Activated naive CD8-positive, alpha-beta T cell treated with anti-CD3 and anti-CD28 coated beads, Interleukin-2, amount 50 U/mL, for 24 hours (primary cell): ENCODE measurements around the gene LRMDA.

Source experiments
- ATAC-seq: fragments of 150-1000 bp; cut with Tn5 transposase; one replicate; pipeline ENCODE4 v1.10.0; 2021
- DNase-seq: peaks from one replicate; pipeline ENCODE4 v3.0.0; 2021
- H3K27ac Mint-ChIP-seq: one replicate; pipeline ENCODE4 v1.8.0; 2021; ENCODE audit warnings: mild to moderate bottlenecking, mixed read lengths
- H3K27me3 Mint-ChIP-seq: one replicate; pipeline ENCODE4 v1.8.0; 2021; ENCODE audit warnings: mixed read lengths
- H3K36me3 Mint-ChIP-seq: one replicate; pipeline ENCODE4 v1.8.0; 2021; ENCODE audit warnings: low read depth, mixed read lengths
- H3K4me1 Mint-ChIP-seq: one replicate; pipeline ENCODE4 v1.8.0; 2021; ENCODE audit warnings: mixed read lengths
- H3K4me3 Mint-ChIP-seq: one replicate; pipeline ENCODE4 v1.8.0; 2021; ENCODE audit warnings: mild to moderate bottlenecking, moderate library complexity, mixed read lengths
- H3K9me3 Mint-ChIP-seq: one replicate; pipeline ENCODE4 v1.8.0; 2021; ENCODE audit warnings: mixed read lengths

The LRMDA gene

GRCh38 chr10:76080991-76081390, 649.6 kb downstream of the LRMDA start:
- H3K9me3 Mint-ChIP-seq = no peaks in the 10 kb centered on the region
- ATAC-seq (no peak), DNase-seq (no peak)
- H3K27me3 Mint-ChIP-seq = no peaks in the 10 kb centered on the region
- H3K36me3 Mint-ChIP-seq = no peaks in the 10 kb centered on the region
- H3K27ac Mint-ChIP-seq = no peak overlapping the region
- H3K4me3 Mint-ChIP-seq = no peak overlapping the region
- no peaks in the 10 kb centered on the region for H3K4me1 Mint-ChIP-seq

- Mint-ChIP-seq H3K9me3 (no peaks in the 10 kb centered on the region), H3K36me3 (no peaks in the 10 kb centered on the region), H3K4me1 (peaks cover 2% of the 10 kb centered on the region), H3K27me3 (no peaks in the 10 kb centered on the region), H3K4me3 (no peak overlapping the region), H3K27ac (no peak overlapping the region)
- DNase-seq = no peak
- no peak for ATAC-seq
These were observed 650.8 kb downstream of the LRMDA start for GRCh38 chr10:76082232-76082631.

GRCh38 chr10:76082956-76083355, 651.5 kb downstream of the LRMDA start:
- no peaks in the 10 kb centered on the region for H3K27me3 Mint-ChIP-seq
- no peak overlapping the region for H3K27ac Mint-ChIP-seq
- no peak for DNase-seq
- no peaks in the 10 kb centered on the region for H3K9me3 Mint-ChIP-seq
- no peak for ATAC-seq
- H3K4me3 Mint-ChIP-seq = no peak overlapping the region
- H3K4me1 Mint-ChIP-seq = peaks cover 2% of the 10 kb centered on the region
- H3K36me3 Mint-ChIP-seq = no peaks in the 10 kb centered on the region

GRCh38 chr10:76085002-76085816, 653.8 kb downstream of the LRMDA start:
- Mint-ChIP-seq H3K27me3 (no peaks in the 10 kb centered on the region), H3K4me3 (no peak overlapping the region), H3K9me3 (no peaks in the 10 kb centered on the region), H3K36me3 (no peaks in the 10 kb centered on the region), H3K27ac (no peak overlapping the region), H3K4me1 (peaks cover 2% of the 10 kb centered on the region)
- ATAC-seq (no peak), DNase-seq (no peak)

GRCh38 chr10:76085817-76086167, 654.4 kb downstream of the LRMDA start:
- Mint-ChIP-seq H3K27ac (no peak overlapping the region), H3K36me3 (no peaks in the 10 kb centered on the region), H3K27me3 (no peaks in the 10 kb centered on the region), H3K9me3 (no peaks in the 10 kb centered on the region), H3K4me3 (no peak overlapping the region), H3K4me1 (peaks cover 2% of the 10 kb centered on the region)
- no peak for DNase-seq
- ATAC-seq = no peak

GRCh38 chr10:76086170-76086760, 654.8 kb downstream of the LRMDA start:
- DNase-seq = no peak
- Mint-ChIP-seq H3K27ac (no peak overlapping the region), H3K4me3 (no peak overlapping the region), H3K9me3 (no peaks in the 10 kb centered on the region), H3K27me3 (no peaks in the 10 kb centered on the region), H3K36me3 (no peaks in the 10 kb centered on the region), H3K4me1 (peaks cover 2% of the 10 kb centered on the region)
- ATAC-seq = no peak

GRCh38 chr10:76086761-76087639, 655.6 kb downstream of the LRMDA start:
- no peak overlapping the region for H3K4me3 Mint-ChIP-seq
- no peak for ATAC-seq
- no peaks in the 10 kb centered on the region for H3K27me3 Mint-ChIP-seq
- H3K9me3 Mint-ChIP-seq = no peaks in the 10 kb centered on the region
- H3K36me3 Mint-ChIP-seq = no peaks in the 10 kb centered on the region
- DNase-seq = peak; percentile 3
- H3K4me1 Mint-ChIP-seq = peaks cover 2% of the 10 kb centered on the region
- H3K27ac Mint-ChIP-seq = no peak overlapping the region

- no peak for ATAC-seq
- H3K36me3 Mint-ChIP-seq = no peaks in the 10 kb centered on the region
- no peak for DNase-seq
- no peaks in the 10 kb centered on the region for H3K9me3 Mint-ChIP-seq
- no peak overlapping the region for H3K4me3 Mint-ChIP-seq
- no peak overlapping the region for H3K27ac Mint-ChIP-seq
- H3K4me1 Mint-ChIP-seq = peaks cover 2% of the 10 kb centered on the region
- no peaks in the 10 kb centered on the region for H3K27me3 Mint-ChIP-seq
These were observed 656.6 kb downstream of the LRMDA start for GRCh38 chr10:76088008-76088407.

- no peak for ATAC-seq
- peaks cover 2% of the 10 kb centered on the region for H3K4me1 Mint-ChIP-seq
- no peak overlapping the region for H3K4me3 Mint-ChIP-seq
- H3K9me3 Mint-ChIP-seq = no peaks in the 10 kb centered on the region
- no peaks in the 10 kb centered on the region for H3K36me3 Mint-ChIP-seq
- H3K27ac Mint-ChIP-seq = no peak overlapping the region
- DNase-seq = no peak
- no peaks in the 10 kb centered on the region for H3K27me3 Mint-ChIP-seq
These were observed 657.6 kb downstream of the LRMDA start for GRCh38 chr10:76088980-76089379.

- no peak for DNase-seq
- Mint-ChIP-seq H3K27me3 (no peaks in the 10 kb centered on the region), H3K4me1 (peaks cover 2% of the 10 kb centered on the region), H3K36me3 (no peaks in the 10 kb centered on the region), H3K4me3 (no peak overlapping the region), H3K27ac (no peak overlapping the region), H3K9me3 (no peaks in the 10 kb centered on the region)
- ATAC-seq = no peak
These were observed 658.2 kb downstream of the LRMDA start for GRCh38 chr10:76089556-76090180.

- H3K27ac Mint-ChIP-seq = no peak overlapping the region
- H3K9me3 Mint-ChIP-seq = no peaks in the 10 kb centered on the region
- H3K36me3 Mint-ChIP-seq = no peaks in the 10 kb centered on the region
- no peak for ATAC-seq
- no peak for DNase-seq
- no peaks in the 10 kb centered on the region for H3K4me1 Mint-ChIP-seq
- no peaks in the 10 kb centered on the region for H3K27me3 Mint-ChIP-seq
- H3K4me3 Mint-ChIP-seq = no peak overlapping the region
These were observed 660.5 kb downstream of the LRMDA start for GRCh38 chr10:76091926-76092325.

GRCh38 chr10:76106611-76107010, 675.2 kb downstream of the LRMDA start:
- Mint-ChIP-seq H3K27me3 (no peaks in the 10 kb centered on the region), H3K27ac (no peak overlapping the region), H3K9me3 (no peaks in the 10 kb centered on the region), H3K36me3 (no peaks in the 10 kb centered on the region), H3K4me1 (no peaks in the 10 kb centered on the region), H3K4me3 (no peak overlapping the region)
- no peak for ATAC-seq
- DNase-seq = no peak

GRCh38 chr10:76108563-76109359, 677.3 kb downstream of the LRMDA start:
- ATAC-seq = no peak
- Mint-ChIP-seq H3K27me3 (no peaks in the 10 kb centered on the region), H3K9me3 (no peaks in the 10 kb centered on the region), H3K4me1 (no peaks in the 10 kb centered on the region), H3K36me3 (no peaks in the 10 kb centered on the region), H3K27ac (no peak overlapping the region), H3K4me3 (no peak overlapping the region)
- no peak for DNase-seq

GRCh38 chr10:76111404-76111803, 680.0 kb downstream of the LRMDA start:
- Mint-ChIP-seq H3K27ac (no peak overlapping the region), H3K9me3 (no peaks in the 10 kb centered on the region), H3K4me1 (no peaks in the 10 kb centered on the region), H3K27me3 (peaks cover 2% of the 10 kb centered on the region), H3K4me3 (no peak overlapping the region), H3K36me3 (no peaks in the 10 kb centered on the region)
- ATAC-seq (no peak), DNase-seq (no peak)
